ENCODE measurements around the gene NUP210L. TPM values are rescaled to one million over a fixed set of nuclear protein-coding genes. Genes with fewer than 3 reads are reported as not detected.

The NUP210L gene
- total and polyA plus RNA-seq, 2 donors from 2014 or later = 0.06 TPM; not detected in 1

GRCh38 chr1:153978274-153978909 lies 176.5 kb downstream of the NUP210L start:
- Histone ChIP-seq H3K27ac (ENCODE audit: low read depth in 2 of 2, low read length in 2 of 2) (peak overlapping the region; percentile 83 to 92), H3K4me1 (ENCODE audit: control insufficient read depth in 2 of 3, insufficient read depth in 2 of 3, low read depth in 1 of 3, low read length in 3 of 3) (peaks cover 0 to 8% (median 0%) of the 10 kb centered on the region in 3 donors), H3K9ac (ENCODE audit: low read length in 3 of 3) (peak overlapping the region in 2 of 3 donors; percentile 42 to 95), H3K4me3 (ENCODE audit: low read length in 3 of 3) (peak overlapping the region; percentile 64 to 92 (median 91)), H3K27me3 (ENCODE audit: control insufficient read depth, insufficient read depth, low read length) (no peaks in the 10 kb centered on the region), H3K9me3 (ENCODE audit: control insufficient read depth in 2 of 3, insufficient read depth in 1 of 3, low read length in 3 of 3) (no peaks in the 10 kb centered on the region), H3K36me3 (ENCODE audit: control insufficient read depth in 2 of 3, insufficient read depth in 3 of 3, low read length in 3 of 3) (peaks cover 2 to 8% (median 4%) of the 10 kb centered on the region in 3 donors)
- DNase-seq (no peak), FAIRE-seq (no peak)
- intact Hi-C loops (cut with DNase I) = no loop called here
- no peak for TF ChIP-seq CTCF (IDR thresholded peaks at IDR 0.05; ENCODE audit: borderline replicate concordance, extremely low read depth, insufficient read depth)

- no peaks in the 10 kb centered on the region for H3K9me3 ChIP-seq (ENCODE audit: control insufficient read depth in 2 of 3, insufficient read depth in 1 of 3, low read length in 3 of 3)
- H3K4me3 ChIP-seq (ENCODE audit: low read length in 3 of 3) = peak within 1 kb of the TSS; percentile 64 to 92 (median 91)
- peaks cover 0 to 8% (median 0%) of the 10 kb centered on the region in 3 donors for H3K4me1 ChIP-seq (ENCODE audit: control insufficient read depth in 2 of 3, insufficient read depth in 2 of 3, low read depth in 1 of 3, low read length in 3 of 3)
- no peaks in the 10 kb centered on the region for H3K27me3 ChIP-seq (ENCODE audit: control insufficient read depth, insufficient read depth, low read length)
- no peak for TF ChIP-seq CTCF (IDR thresholded peaks at IDR 0.05; ENCODE audit: borderline replicate concordance, extremely low read depth, insufficient read depth)
- DNase-seq = peak; percentile 88 to 96 (median 94)
- no peak for FAIRE-seq
- H3K9ac ChIP-seq (ENCODE audit: low read length in 3 of 3) = peak within 1 kb of the TSS; percentile 92 to 98 (median 95)
- H3K27ac ChIP-seq (ENCODE audit: low read depth in 2 of 2, low read length in 2 of 2) = peak within 1 kb of the TSS; percentile 83 to 92
- H3K36me3 ChIP-seq (ENCODE audit: control insufficient read depth in 2 of 3, insufficient read depth in 3 of 3, low read length in 3 of 3) = peaks cover 2 to 8% (median 4%) of the 10 kb centered on the region in 3 donors
- intact Hi-C loops (cut with DNase I) = no loop called here
Measured at GRCh38 chr1:153977250-153978240, 177.3 kb downstream of the NUP210L start, which contains the start of gene JTB. Gene JTB, minus strand, starts transcription at chr1:153977674. Its CDS starts 422 bp downstream, at chr1:153977252.

- Histone ChIP-seq H3K9ac (ENCODE audit: low read length in 3 of 3) (peak overlapping the region; percentile 92 to 98 (median 95)), H3K4me3 (ENCODE audit: low read length in 3 of 3) (peak overlapping the region; percentile 64 to 92 (median 91)), H3K9me3 (ENCODE audit: control insufficient read depth in 2 of 3, insufficient read depth in 1 of 3, low read length in 3 of 3) (no peaks in the 10 kb centered on the region), H3K4me1 (ENCODE audit: control insufficient read depth in 2 of 3, insufficient read depth in 2 of 3, low read depth in 1 of 3, low read length in 3 of 3) (peaks cover 0 to 8% (median 0%) of the 10 kb centered on the region in 3 donors), H3K27me3 (ENCODE audit: control insufficient read depth, insufficient read depth, low read length) (no peaks in the 10 kb centered on the region), H3K27ac (ENCODE audit: low read depth in 2 of 2, low read length in 2 of 2) (peak overlapping the region; percentile 83 to 92), H3K36me3 (ENCODE audit: control insufficient read depth in 2 of 3, insufficient read depth in 3 of 3, low read length in 3 of 3) (peaks cover 2 to 8% (median 4%) of the 10 kb centered on the region in 3 donors)
- TF ChIP-seq CTCF (IDR thresholded peaks at IDR 0.05; ENCODE audit: borderline replicate concordance, extremely low read depth, insufficient read depth) = no peak
- intact Hi-C loops (cut with DNase I) = no loop called here
- DNase-seq = peak in 2 of 5 donors; percentile 19 to 33
- FAIRE-seq = no peak
Measured at GRCh38 chr1:153976819-153977249, 178.0 kb downstream of the NUP210L start.
